WERI-Rb-1 (cell line): Measurements from ENCODE around the gene FBXO10.

Experiments
- DNase-seq: peaks from one replicate; pipeline ENCODE4 v3.0.0-alpha.2; 2020
- H3K27ac ChIP-seq: fragments of 250-450 bp; sonication (Bioruptor Pico); 2 replicates; pipeline ENCODE4 v1.5.1; 2020; ENCODE audit warnings: mild to moderate bottlenecking, moderate library complexity
- H3K27me3 ChIP-seq: fragments of 250-450 bp; sonication (Bioruptor Pico); 2 replicates; pipeline ENCODE4 v1.5.1; 2021; ENCODE audit warnings: mild to moderate bottlenecking, low read depth, moderate library complexity; ENCODE audit not compliant: insufficient read depth, severe bottlenecking
- H3K36me3 ChIP-seq: fragments of 250-450 bp; sonication (Bioruptor Pico); 2 replicates; pipeline ENCODE4 v1.5.1; 2020; ENCODE audit warnings: mild to moderate bottlenecking, moderate library complexity
- H3K4me3 ChIP-seq: 2 replicates; pipeline ENCODE4 v1.5.1; 2011; ENCODE audit warnings: low read depth, mild to moderate bottlenecking, control low read depth, low read length
- H3K9me3 ChIP-seq: fragments of 250-450 bp; sonication (Bioruptor Pico); 2 replicates; pipeline ENCODE4 v1.5.1; 2021; ENCODE audit warnings: mild to moderate bottlenecking, moderate library complexity; ENCODE audit not compliant: severe bottlenecking
- TF ChIP-seq, protein P1 (sequence below): IDR thresholded peaks from 2 replicates; pipeline ENCODE4 v1.5.1; 2011; ENCODE audit warnings: low read depth, mild to moderate bottlenecking, control low read depth, inconsistent platforms, low read length

FBXO10 gene

DNA sequence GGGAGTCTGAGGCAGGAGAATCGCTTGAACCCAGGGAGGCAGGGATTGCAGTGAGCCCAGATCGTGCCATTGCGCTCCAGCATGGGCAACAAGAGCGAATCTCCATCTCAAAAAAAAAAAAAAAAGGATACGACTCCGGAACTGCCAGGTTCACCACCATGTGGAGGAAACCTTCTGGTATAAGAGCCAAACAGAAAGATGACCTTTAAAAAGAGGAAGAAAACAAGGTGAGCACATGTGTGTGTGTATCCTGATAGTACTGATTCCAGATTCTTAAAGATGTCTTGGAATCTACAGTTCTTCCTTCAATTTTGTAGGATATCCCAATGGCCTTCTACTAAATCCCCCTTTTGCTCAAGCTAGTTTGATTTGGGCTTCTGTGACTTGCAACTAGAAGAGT, 33.7 kb downstream of the FBXO10 start:
- no peak overlapping the region for H3K4me3 ChIP-seq
- H3K27me3 ChIP-seq, result no peaks in the 10 kb centered on the region
- H3K27ac ChIP-seq, result no peak overlapping the region
- TF ChIP-seq, protein P1, sequence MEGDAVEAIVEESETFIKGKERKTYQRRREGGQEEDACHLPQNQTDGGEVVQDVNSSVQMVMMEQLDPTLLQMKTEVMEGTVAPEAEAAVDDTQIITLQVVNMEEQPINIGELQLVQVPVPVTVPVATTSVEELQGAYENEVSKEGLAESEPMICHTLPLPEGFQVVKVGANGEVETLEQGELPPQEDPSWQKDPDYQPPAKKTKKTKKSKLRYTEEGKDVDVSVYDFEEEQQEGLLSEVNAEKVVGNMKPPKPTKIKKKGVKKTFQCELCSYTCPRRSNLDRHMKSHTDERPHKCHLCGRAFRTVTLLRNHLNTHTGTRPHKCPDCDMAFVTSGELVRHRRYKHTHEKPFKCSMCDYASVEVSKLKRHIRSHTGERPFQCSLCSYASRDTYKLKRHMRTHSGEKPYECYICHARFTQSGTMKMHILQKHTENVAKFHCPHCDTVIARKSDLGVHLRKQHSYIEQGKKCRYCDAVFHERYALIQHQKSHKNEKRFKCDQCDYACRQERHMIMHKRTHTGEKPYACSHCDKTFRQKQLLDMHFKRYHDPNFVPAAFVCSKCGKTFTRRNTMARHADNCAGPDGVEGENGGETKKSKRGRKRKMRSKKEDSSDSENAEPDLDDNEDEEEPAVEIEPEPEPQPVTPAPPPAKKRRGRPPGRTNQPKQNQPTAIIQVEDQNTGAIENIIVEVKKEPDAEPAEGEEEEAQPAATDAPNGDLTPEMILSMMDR, result no peak
- H3K36me3 ChIP-seq, result peaks cover 81% of the 10 kb centered on the region
- H3K9me3 ChIP-seq, result no peaks in the 10 kb centered on the region
- DNase-seq, result no peak

DNA sequence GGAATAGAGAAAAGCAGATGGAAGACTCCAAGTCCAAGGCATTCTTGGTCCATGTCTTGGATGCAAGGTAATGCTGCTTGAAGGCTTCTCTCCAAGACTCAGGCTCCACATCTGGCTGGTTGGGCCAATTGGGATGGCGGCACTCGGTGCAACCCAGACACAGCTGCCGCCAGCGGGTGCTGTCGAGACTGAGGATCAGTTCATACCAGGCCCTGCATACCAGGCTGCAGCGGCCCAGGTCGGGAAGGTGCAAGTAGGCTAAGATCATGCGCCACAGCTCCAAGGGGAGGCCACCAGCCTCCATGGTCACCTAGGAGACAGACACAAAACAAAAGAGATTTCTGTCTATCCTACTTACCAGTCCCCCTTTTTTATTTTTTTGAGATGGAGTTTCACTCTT, 34.7 kb downstream of the FBXO10 start:
- no peak for DNase-seq
- TF ChIP-seq, protein P1, result no peak
- Histone ChIP-seq H3K27me3 (no peaks in the 10 kb centered on the region), H3K9me3 (no peaks in the 10 kb centered on the region), H3K36me3 (peaks cover 81% of the 10 kb centered on the region), H3K27ac (no peak overlapping the region), H3K4me3 (no peak overlapping the region)

DNA sequence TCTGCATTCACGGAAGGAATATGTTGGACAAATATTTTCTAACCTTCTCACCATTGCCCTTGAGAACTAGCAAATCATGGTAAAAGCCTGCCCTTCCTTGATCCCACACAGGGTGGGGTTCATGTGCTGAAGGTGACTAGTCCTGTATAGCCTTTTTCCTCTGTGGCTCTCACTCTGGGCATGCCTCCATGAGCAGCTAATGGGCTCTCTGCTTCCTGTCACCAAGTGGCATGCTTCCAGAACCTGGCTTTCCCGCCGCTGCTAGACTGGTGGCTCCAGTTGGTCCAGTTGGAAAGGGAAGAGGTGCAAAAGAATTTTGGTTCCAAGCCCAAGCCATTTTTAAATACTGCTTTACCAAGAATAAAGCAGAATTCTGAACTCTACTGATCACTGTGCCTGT, 35.5 kb downstream of the FBXO10 start:
- DNase-seq, result no peak
- H3K27ac ChIP-seq, result no peak overlapping the region
- TF ChIP-seq, protein P1, result no peak
- no peaks in the 10 kb centered on the region for H3K9me3 ChIP-seq
- H3K36me3 ChIP-seq, result peaks cover 84% of the 10 kb centered on the region
- H3K27me3 ChIP-seq, result no peaks in the 10 kb centered on the region
- no peak overlapping the region for H3K4me3 ChIP-seq

DNA sequence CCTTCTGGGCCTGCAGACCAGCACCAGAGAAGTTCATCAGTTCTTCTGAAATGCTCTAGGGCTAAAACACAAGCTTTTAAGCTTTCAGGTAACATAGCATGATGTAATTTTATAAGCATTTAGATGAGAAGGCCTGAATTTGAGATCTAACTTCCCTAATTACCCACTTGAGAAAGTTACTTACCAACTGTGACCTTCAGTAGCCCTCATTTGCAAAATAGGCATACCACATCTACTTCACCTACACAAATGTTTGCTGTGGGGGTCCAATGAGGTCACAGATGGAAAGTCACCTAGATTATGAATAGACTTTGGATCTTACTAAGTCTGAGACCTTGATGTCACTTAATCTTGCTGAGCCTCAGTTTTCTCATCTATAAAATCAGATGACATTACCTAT, 36.5 kb downstream of the FBXO10 start:
- peaks cover 88% of the 10 kb centered on the region for H3K36me3 ChIP-seq
- TF ChIP-seq, protein P1, result no peak
- no peak overlapping the region for H3K27ac ChIP-seq
- H3K9me3 ChIP-seq, result no peaks in the 10 kb centered on the region
- H3K27me3 ChIP-seq, result no peaks in the 10 kb centered on the region
- no peak overlapping the region for H3K4me3 ChIP-seq
- DNase-seq, result no peak

DNA sequence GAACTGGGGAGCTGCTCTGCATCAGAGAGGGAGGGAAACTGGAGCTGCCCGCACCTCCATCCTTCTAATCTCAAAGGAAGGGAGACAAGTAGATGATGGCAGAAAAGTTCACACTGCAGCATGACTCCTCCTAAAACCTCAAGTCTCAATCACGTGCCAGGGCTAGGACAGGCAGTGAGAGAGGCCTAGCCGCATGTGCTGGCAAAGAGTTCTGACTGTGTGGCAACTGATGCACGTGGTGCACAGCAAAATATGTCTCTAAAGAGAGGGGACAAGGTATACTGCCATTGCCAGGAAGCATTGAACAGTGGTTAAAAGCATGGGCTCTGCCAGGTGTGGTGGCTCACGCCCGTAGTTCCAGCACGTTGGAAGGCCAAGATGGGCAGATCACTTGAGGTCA, 38.1 kb downstream of the FBXO10 start:
- Histone ChIP-seq H3K4me3 (no peak overlapping the region), H3K27me3 (no peaks in the 10 kb centered on the region), H3K36me3 (peaks cover 89% of the 10 kb centered on the region), H3K9me3 (no peaks in the 10 kb centered on the region), H3K27ac (no peak overlapping the region)
- no peak for DNase-seq
- TF ChIP-seq, protein P1, result no peak

DNA sequence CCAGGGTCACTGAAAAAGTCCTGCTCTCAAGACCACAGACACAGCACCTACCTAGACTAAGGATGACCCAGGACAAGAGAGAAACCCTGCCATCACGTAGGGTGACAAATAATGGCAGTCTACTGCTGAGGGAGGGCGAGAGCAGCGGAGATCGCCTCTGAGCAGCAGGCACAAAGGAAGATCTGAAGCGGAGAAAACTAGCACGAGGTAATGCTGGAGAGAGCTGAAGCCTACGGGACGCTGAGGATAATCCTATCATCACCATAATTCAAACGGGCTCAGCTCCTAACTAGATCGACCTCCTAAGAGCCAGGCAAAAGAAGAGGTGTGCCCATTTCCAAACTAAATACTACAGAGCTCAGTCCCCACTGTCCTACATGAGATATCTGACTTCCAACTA, 41.3 kb downstream of the FBXO10 start:
- H3K9me3 ChIP-seq, result no peaks in the 10 kb centered on the region
- no peaks in the 10 kb centered on the region for H3K27me3 ChIP-seq
- DNase-seq, result peak; percentile 51
- H3K4me3 ChIP-seq, result no peak overlapping the region
- peak overlapping the region; percentile 79 for H3K27ac ChIP-seq
- TF ChIP-seq, protein P1, result no peak
- peaks cover 89% of the 10 kb centered on the region for H3K36me3 ChIP-seq
